ENCODE data around the gene SPOUT1. TPM values are rescaled to one million over a fixed set of nuclear protein-coding genes. Genes with fewer than 3 reads are reported as not detected.
"Not testable (repeated sequence)": the region's sequence is repeated elsewhere in the genome, so short reads cannot be mapped to it uniquely, and the experiment has no call there.

The SPOUT1 gene
- total RNA-seq, 1 experiment from 2014 or later = 36.3 TPM

GRCh38 chr9:128843171-128843570 is 13.6 kb upstream of the SPOUT1 start:
- H3K27me3 ChIP-seq, H3K4me3 ChIP-seq, DNase-seq, H3K9me3 ChIP-seq, H3K36me3 ChIP-seq: not testable (repeated sequence)

- no peak for DNase-seq
- Histone ChIP-seq H3K4me3 (no peak overlapping the region), H3K36me3 (no peaks in the 10 kb centered on the region), H3K27me3 (no peaks in the 10 kb centered on the region), H3K9me3 (no peaks in the 10 kb centered on the region)
These were observed 12.3 kb upstream of the SPOUT1 start for GRCh38 chr9:128841694-128842492.

GRCh38 chr9:128840524-128840923 is 10.9 kb upstream of the SPOUT1 start:
- no peaks in the 10 kb centered on the region for H3K9me3 ChIP-seq
- H3K36me3 ChIP-seq = no peaks in the 10 kb centered on the region
- no peaks in the 10 kb centered on the region for H3K27me3 ChIP-seq
- no peak for DNase-seq
- H3K4me3 ChIP-seq = no peak overlapping the region

GRCh38 chr9:128838338-128838737 is 8.7 kb upstream of the SPOUT1 start:
- DNase-seq = no peak
- Histone ChIP-seq H3K4me3 (no peak overlapping the region), H3K27me3 (no peaks in the 10 kb centered on the region), H3K36me3 (no peaks in the 10 kb centered on the region), H3K9me3 (no peaks in the 10 kb centered on the region)

- DNase-seq = no peak
- Histone ChIP-seq H3K9me3 (no peaks in the 10 kb centered on the region), H3K27me3 (no peaks in the 10 kb centered on the region), H3K36me3 (no peaks in the 10 kb centered on the region), H3K4me3 (no peak overlapping the region)
These were observed 7.0 kb upstream of the SPOUT1 start for GRCh38 chr9:128836509-128837145.

- no peaks in the 10 kb centered on the region for H3K27me3 ChIP-seq
- no peak for DNase-seq
- no peak overlapping the region for H3K4me3 ChIP-seq
- H3K9me3 ChIP-seq = no peaks in the 10 kb centered on the region
- H3K36me3 ChIP-seq = no peaks in the 10 kb centered on the region
These were observed 5.9 kb upstream of the SPOUT1 start for GRCh38 chr9:128835246-128836210.

GRCh38 chr9:128833696-128834095 is 4.1 kb upstream of the SPOUT1 start:
- Histone ChIP-seq H3K4me3 (no peak overlapping the region), H3K27me3 (no peaks in the 10 kb centered on the region), H3K9me3 (no peaks in the 10 kb centered on the region), H3K36me3 (peaks cover 2% of the 10 kb centered on the region; the same call in 1 of the 2 replicates)
- no peak for DNase-seq

GRCh38 chr9:128828719-128829452 is 708 bp downstream of the SPOUT1 start:
- H3K4me3 ChIP-seq = peak overlapping the region; percentile 91
- H3K27me3 ChIP-seq = no peaks in the 10 kb centered on the region
- no peak for DNase-seq
- H3K9me3 ChIP-seq = no peaks in the 10 kb centered on the region
- peaks cover 24% of the 10 kb centered on the region for H3K36me3 ChIP-seq

- H3K36me3 ChIP-seq = peaks cover 24% of the 10 kb centered on the region
- H3K4me3 ChIP-seq = peak overlapping the region; percentile 91; the same call in 1 of the 2 replicates
These were observed 1.3 kb downstream of the SPOUT1 start for GRCh38 chr9:128828267-128828666.

GRCh38 chr9:128825923-128826700 is 3.5 kb downstream of the SPOUT1 start:
- H3K9me3 ChIP-seq = no peaks in the 10 kb centered on the region
- DNase-seq = no peak
- no peaks in the 10 kb centered on the region for H3K27me3 ChIP-seq
- H3K36me3 ChIP-seq = peaks cover 27% of the 10 kb centered on the region
- no peak overlapping the region for H3K4me3 ChIP-seq

More at GRCh38 chr9:128828267-128828666, 1.3 kb downstream of the SPOUT1 start:
- DNase-seq = no peak
- Histone ChIP-seq H3K27me3 (no peaks in the 10 kb centered on the region), H3K9me3 (no peaks in the 10 kb centered on the region)

GRCh38 chr9:128824911-128825310 is 4.7 kb downstream of the SPOUT1 start:
- no peaks in the 10 kb centered on the region for H3K9me3 ChIP-seq
- DNase-seq = no peak
- H3K4me3 ChIP-seq = no peak overlapping the region
- H3K36me3 ChIP-seq = peaks cover 27% of the 10 kb centered on the region
- H3K27me3 ChIP-seq = no peaks in the 10 kb centered on the region

GRCh38 chr9:128823903-128824406 is 5.6 kb downstream of the SPOUT1 start:
- Histone ChIP-seq H3K9me3 (no peaks in the 10 kb centered on the region), H3K4me3 (no peak overlapping the region), H3K36me3 (peaks cover 29% of the 10 kb centered on the region), H3K27me3 (no peaks in the 10 kb centered on the region)
- no peak for DNase-seq

- Histone ChIP-seq H3K27me3 (no peaks in the 10 kb centered on the region), H3K9me3 (no peaks in the 10 kb centered on the region), H3K36me3 (peaks cover 27% of the 10 kb centered on the region), H3K4me3 (no peak overlapping the region)
- no peak for DNase-seq
These were observed 6.2 kb downstream of the SPOUT1 start for GRCh38 chr9:128823362-128823902.

GRCh38 chr9:128822407-128823042 is 7.1 kb downstream of the SPOUT1 start:
- no peak for DNase-seq
- no peaks in the 10 kb centered on the region; the same call in 1 of the 2 replicates for H3K9me3 ChIP-seq
- peaks cover 20% of the 10 kb centered on the region for H3K36me3 ChIP-seq
- no peaks in the 10 kb centered on the region for H3K27me3 ChIP-seq
- no peak overlapping the region for H3K4me3 ChIP-seq
